GM10248 (cell line): ENCODE data around the gene ZNF750.

ENCODE experiments used
- CTCF ChIA-PET: fragments of 300-600 bp; sonication (Branson Sonifier 250); formaldehyde crosslinking; extraction: SDS; loops from one replicate; lab custom pipeline; 2021; ENCODE audit warnings: antibody characterized with exemption; lab: Yijun Ruan, JAX
- POLR2A ChIA-PET: fragments of 350-650 bp; sonication (Branson Sonifier 250); formaldehyde crosslinking; extraction: SDS; loops from one replicate; lab custom pipeline; 2020; ENCODE audit warnings: antibody characterized with exemption; lab: Yijun Ruan, JAX
- DNase-seq: peaks from one replicate; pipeline ENCODE4 v3.0.0; 2012; ENCODE audit errors: extremely low spot score
- TF ChIP-seq, protein P1 (sequence below): IDR thresholded peaks from 2 replicates; pipeline ENCODE4 v1.5.1; 2012; ENCODE audit warnings: mild to moderate bottlenecking, low read depth; ENCODE audit errors: extremely low read depth, missing control alignments, control extremely low read depth

The ZNF750 gene

GRCh38 chr17:82800885-82801284 is 38.9 kb downstream of the ZNF750 start:
- TF ChIP-seq, protein P1, sequence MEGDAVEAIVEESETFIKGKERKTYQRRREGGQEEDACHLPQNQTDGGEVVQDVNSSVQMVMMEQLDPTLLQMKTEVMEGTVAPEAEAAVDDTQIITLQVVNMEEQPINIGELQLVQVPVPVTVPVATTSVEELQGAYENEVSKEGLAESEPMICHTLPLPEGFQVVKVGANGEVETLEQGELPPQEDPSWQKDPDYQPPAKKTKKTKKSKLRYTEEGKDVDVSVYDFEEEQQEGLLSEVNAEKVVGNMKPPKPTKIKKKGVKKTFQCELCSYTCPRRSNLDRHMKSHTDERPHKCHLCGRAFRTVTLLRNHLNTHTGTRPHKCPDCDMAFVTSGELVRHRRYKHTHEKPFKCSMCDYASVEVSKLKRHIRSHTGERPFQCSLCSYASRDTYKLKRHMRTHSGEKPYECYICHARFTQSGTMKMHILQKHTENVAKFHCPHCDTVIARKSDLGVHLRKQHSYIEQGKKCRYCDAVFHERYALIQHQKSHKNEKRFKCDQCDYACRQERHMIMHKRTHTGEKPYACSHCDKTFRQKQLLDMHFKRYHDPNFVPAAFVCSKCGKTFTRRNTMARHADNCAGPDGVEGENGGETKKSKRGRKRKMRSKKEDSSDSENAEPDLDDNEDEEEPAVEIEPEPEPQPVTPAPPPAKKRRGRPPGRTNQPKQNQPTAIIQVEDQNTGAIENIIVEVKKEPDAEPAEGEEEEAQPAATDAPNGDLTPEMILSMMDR = no peak
- DNase-seq = no peak
- POLR2A ChIA-PET = no interaction called here
- CTCF ChIA-PET = no interaction called here

GRCh38 chr17:82799591-82799990 is 40.2 kb downstream of the ZNF750 start:
- TF ChIP-seq, protein P1 = no peak
- CTCF ChIA-PET = no interaction called here
- POLR2A ChIA-PET = no interaction called here
- no peak for DNase-seq

GRCh38 chr17:82798752-82799151 is 41.1 kb downstream of the ZNF750 start:
- TF ChIP-seq, protein P1 = no peak
- ChIA-PET CTCF (interaction anchor here (1.4 kb wide), 1 partner anchor 122 kb away, joined by 3 read pairs; no protein-coding TSS in a partner anchor), POLR2A (no interaction called here)
- DNase-seq = no peak

DNA sequence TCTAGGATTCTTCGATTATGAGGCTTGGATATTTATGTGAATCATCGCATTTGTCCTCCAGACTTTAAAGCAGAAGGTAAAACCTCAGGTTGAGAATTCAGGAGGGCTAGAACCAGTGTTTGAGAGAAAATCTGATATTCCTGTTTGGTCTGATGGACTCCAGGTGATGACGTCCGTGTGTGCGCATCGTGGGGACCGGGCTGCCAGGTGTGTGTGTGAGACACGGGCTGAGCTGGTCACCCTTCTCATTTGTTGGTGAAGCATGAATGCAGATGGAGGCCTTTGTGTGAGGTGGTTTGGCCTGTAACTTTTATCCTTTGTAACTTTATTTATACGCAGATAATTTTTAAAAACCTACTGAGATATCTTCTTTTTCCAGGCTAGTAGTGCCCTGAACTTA is 42.8 kb downstream of the ZNF750 start:
- POLR2A ChIA-PET = no interaction called here
- CTCF ChIA-PET = no interaction called here
- no peak for DNase-seq
- TF ChIP-seq, protein P1 = no peak

GRCh38 chr17:82795615-82796014 is 44.2 kb downstream of the ZNF750 start:
- no peak for DNase-seq

DNA sequence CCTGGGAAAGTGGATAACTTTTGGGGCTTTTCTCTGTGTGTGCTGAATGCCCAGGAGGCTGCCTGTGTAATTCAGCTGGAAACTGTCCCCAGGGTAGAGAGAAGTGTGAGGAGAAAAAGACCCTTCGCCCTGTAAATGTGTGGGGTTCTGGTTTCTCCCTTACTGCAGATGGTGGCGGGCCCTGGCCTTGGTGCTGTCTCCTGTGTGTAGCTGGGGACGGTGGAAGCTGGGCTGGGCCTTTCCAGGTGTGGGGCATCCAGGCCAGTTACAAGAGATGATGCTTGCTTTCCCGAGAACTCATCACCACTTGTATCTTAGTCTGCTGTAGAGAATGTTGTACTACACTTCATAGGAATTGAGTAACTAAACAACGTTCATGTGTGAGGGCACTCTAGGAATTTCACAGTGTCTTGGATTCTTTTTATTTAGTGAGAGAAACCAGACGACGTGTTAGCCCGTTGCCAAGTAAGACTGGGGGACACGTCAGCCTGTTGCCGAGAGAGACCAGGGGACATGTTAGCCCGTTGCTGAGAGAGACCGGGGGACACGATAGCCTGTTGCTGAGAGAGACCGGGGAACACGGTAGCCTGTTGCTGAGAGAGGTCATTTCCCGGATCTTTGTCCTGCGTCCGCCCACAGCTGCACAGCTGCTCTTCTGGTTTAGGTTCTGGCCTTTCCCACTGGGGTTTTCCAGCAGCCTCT is 44.9 kb downstream of the ZNF750 start:
- TF ChIP-seq, protein P1 = no peak
- no peak for DNase-seq
- ChIA-PET POLR2A (no interaction called here), CTCF (interaction anchor here (0.7 to 1.6 kb wide), 3 partner anchors 14 to 23 kb away, joined by 3 to 7 read pairs (median 4); no protein-coding TSS in a partner anchor)

More at GRCh38 chr17:82795615-82796014, 44.2 kb downstream of the ZNF750 start:
- ChIA-PET CTCF (no interaction called here), POLR2A (no interaction called here)
- TF ChIP-seq, protein P1 = no peak
